ENCODE measurements around the gene TMEM14B.

Gene TMEM14B

DNA sequence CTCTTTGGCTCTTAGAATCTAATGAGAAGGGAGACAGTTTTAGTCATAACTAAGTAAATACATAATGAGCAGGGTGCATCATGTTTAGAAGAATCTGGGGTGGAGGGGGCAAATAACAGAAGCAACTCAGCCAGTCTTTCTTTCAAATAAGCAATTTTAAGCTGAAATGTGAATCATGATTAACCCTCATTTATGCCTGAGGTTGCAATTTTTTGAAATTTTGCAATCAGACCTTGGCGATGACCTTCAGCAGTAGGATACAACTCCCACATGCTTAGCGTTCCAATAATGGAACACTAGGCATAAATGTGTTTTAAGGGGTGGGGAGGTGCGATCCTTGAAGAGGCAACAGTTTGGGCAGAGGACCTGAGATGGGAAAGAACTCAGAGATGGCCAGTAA lies 30.6 kb downstream of the TMEM14B start:
- no peak overlapping the region for H3K27ac ChIP-seq

DNA sequence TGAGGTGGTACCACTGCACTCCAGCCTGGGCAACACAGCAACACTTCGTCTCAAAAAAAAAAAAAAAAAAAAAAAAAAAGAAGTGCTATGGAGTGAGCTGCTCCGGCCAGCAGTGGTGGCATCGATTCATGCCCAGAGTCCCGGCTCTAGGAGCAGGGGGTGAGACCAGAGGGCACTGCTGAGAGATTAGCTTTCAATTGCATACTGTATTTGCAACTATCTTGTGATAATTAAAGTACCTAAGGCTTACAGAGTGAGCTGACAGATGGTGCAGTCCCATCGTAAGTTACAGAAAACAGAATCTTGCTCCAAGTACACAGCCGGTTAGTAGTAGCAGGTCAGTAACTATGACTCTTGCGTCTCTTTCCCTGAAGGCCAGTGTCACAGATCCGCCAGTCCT lies 31.5 kb downstream of the TMEM14B start:
- TF ChIP-seq, protein P1, sequence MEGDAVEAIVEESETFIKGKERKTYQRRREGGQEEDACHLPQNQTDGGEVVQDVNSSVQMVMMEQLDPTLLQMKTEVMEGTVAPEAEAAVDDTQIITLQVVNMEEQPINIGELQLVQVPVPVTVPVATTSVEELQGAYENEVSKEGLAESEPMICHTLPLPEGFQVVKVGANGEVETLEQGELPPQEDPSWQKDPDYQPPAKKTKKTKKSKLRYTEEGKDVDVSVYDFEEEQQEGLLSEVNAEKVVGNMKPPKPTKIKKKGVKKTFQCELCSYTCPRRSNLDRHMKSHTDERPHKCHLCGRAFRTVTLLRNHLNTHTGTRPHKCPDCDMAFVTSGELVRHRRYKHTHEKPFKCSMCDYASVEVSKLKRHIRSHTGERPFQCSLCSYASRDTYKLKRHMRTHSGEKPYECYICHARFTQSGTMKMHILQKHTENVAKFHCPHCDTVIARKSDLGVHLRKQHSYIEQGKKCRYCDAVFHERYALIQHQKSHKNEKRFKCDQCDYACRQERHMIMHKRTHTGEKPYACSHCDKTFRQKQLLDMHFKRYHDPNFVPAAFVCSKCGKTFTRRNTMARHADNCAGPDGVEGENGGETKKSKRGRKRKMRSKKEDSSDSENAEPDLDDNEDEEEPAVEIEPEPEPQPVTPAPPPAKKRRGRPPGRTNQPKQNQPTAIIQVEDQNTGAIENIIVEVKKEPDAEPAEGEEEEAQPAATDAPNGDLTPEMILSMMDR (conservative IDR thresholded peaks at IDR 0.05), result no peak
- no peak overlapping the region for H3K27ac ChIP-seq

More for the DNA sequence above, 30.6 kb downstream of the TMEM14B start:
- TF ChIP-seq, protein P1 (conservative IDR thresholded peaks at IDR 0.05), result no peak

DNA sequence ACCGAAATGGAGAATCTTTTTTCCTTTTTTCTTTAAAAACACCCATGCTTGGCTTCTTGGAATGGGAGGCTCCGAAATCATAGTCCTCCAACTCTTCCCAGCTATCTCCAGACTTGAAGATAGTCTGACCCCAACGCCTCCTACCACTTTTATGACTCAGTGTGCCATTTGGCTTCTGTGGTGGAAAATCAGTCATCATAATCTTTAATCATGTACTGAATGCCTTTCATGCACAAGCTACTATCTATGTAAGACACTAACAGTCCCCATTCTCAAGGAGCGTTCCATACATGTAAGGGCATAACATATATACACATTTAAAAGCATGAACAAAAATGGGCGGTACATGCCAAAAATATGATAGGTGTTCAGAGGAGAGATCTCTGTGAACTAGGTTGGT lies 44.1 kb downstream of the TMEM14B start:
- TF ChIP-seq, protein P1 (conservative IDR thresholded peaks at IDR 0.05), result no peak
- no peak overlapping the region for H3K27ac ChIP-seq

DNA sequence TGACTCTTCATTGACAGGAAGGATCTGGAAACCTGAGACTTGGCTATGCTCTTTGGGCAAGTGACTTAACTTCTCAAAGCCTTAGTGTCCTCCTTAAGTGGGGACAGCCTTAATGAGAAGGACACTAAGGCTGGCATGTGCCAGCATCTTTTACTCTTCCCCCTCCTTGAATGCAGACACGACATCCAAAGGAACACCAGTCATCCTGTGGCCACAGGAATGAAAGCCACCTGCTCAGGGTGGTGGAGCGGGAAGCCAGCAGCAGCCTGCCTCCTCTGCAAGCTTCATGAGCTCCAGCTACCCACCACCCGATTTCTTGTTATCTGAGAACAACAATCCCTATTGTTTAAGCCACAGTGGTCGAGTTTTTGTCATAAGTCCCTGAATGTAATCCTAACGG lies 44.5 kb downstream of the TMEM14B start:
- TF ChIP-seq, protein P1 (conservative IDR thresholded peaks at IDR 0.05), result no peak

DNA sequence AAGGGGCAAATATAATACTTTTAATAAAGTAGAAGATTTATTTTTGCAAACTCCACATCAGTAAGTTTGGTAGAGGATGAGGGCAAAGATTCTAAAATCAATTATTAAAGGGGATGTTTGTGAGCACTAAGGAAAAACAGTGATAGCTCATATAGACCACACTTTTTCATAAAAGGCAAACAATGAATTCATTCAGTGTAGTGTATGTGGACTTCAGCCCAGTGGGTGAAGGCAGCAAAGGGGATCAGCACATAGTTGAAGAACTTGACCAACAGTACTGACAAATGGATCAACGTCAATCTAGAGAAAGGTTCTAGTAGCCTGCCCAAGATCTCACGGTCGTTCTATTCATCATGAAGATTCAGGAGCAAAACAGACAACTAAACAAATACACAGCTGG lies 45.4 kb downstream of the TMEM14B start:
- TF ChIP-seq, protein P1 (conservative IDR thresholded peaks at IDR 0.05), result no peak
- no peak overlapping the region for H3K27ac ChIP-seq

More for the DNA sequence above, 44.5 kb downstream of the TMEM14B start:
- no peak overlapping the region for H3K27ac ChIP-seq

DNA sequence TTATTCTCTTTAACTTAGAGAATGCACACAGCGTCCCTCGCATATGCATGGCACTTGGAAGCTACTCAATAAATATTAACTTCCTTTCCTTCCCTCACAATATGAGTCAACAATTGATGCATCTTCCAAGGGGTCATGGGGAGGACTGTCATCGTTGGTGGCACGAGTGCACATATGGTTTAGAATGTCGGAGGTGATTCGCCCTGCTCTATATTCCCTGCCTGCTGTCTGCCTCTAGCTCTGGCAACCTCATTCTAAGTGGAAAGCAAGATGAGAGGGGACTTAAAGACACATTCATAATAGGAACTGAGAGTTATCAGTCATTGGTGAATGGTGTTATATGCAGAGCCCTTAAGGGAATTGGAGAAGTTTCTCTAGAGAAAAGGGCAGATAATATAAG lies 46.1 kb downstream of the TMEM14B start:
- TF ChIP-seq, protein P1 (conservative IDR thresholded peaks at IDR 0.05), result no peak
- H3K27ac ChIP-seq, result no peak overlapping the region

DNA sequence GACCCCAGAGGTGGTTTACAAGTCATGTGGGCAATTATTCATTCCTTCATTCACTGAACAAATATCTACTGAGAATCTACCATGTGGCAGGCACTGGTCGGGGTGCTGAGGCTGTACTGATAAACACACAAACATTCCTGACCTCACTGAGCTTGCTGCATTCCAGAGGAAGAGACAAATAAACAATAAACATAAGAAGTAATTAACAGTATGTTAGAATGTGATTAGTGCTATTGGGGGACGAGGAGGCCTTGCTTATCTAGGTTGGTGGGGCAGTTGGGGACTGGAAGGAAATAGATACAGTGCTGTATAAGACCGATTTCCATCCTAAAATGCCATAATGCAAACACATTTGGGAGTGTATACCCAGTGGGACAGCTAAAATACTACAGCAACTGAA lies 46.6 kb downstream of the TMEM14B start:
- H3K27ac ChIP-seq, result no peak overlapping the region
- TF ChIP-seq, protein P1 (conservative IDR thresholded peaks at IDR 0.05), result no peak

DNA sequence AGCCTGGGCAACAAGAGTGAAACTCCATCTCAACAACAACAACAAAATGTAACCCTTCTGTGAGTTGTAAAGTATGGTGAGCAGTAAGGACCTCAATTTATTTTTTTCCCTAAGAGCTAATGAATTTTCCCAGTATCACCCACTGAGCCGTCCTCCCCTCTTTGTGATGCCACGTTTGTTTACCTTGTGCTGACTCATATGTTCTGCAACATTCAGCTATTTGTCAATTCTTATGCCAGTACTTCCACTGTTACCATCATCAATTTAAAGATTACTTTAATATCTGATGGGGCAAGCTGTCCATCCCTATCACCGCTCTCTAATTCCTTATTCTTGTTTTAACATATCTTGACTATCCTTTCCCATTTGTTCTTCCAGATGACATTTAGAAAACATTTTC lies 53.2 kb downstream of the TMEM14B start:
- TF ChIP-seq, protein P1 (conservative IDR thresholded peaks at IDR 0.05), result no peak
- no peak overlapping the region for H3K27ac ChIP-seq

All from VCaP (cell line).